IMR-90 (cell line): ENCODE results near the gene AKAP9.

ENCODE experiments used
- CTCF ChIP-seq: conservative IDR thresholded peaks from 2 replicates; pipeline ENCODE4 v1.5.1; 2012; ENCODE audit warnings: mild to moderate bottlenecking, low read depth, low read length, improper control_type of control experiment
- ELK1 ChIP-seq: fragments of 150-350 bp; IDR thresholded peaks from 2 replicates; pipeline ENCODE4 v1.6.1; 2016; ENCODE audit warnings: low read depth, mild to moderate bottlenecking, low read length, moderate library complexity, borderline replicate concordance
- FOS ChIP-seq: fragments of 150-350 bp; IDR thresholded peaks from 2 replicates; pipeline ENCODE4 v1.6.1; 2016; ENCODE audit warnings: low read depth, low read length
- NFE2L2 ChIP-seq: fragments of 150-350 bp; IDR thresholded peaks from 2 replicates; pipeline ENCODE4 v1.6.1; 2016; ENCODE audit warnings: low read depth, mild to moderate bottlenecking, low read length
- POLR2A ChIP-seq: IDR thresholded peaks from 2 replicates; pipeline ENCODE4 v1.6.1; 2012; ENCODE audit warnings: mild to moderate bottlenecking, low read depth, low read length
- SMC3 ChIP-seq: fragments of 150-350 bp; IDR thresholded peaks from 2 replicates; pipeline ENCODE4 v1.6.1; 2016; ENCODE audit warnings: low read depth, mild to moderate bottlenecking, antibody characterized with exemption, low read length, moderate library complexity

GRCh38 chr7:91995391-91996105, 54.9 kb downstream of the AKAP9 start:
- TF ChIP-seq CTCF (no peak), FOS (no peak), SMC3 (no peak), POLR2A (no peak), ELK1 (no peak), NFE2L2 (no peak)
